Gastrocnemius medialis (tissue), 4 donors: ENCODE results near the gene ZBTB22.

Experiments used
- POLR2A ChIP-seq, 2 donors: fragments of 450-650 bp; IDR thresholded peaks; one replicate each; pipeline ENCODE4 v1.6.1; 2017; ENCODE audit warnings: antibody characterized with exemption in 2 of 2, mild to moderate bottlenecking in 2 of 2, moderate library complexity in 2 of 2
- TF ChIP-seq, protein P1 (sequence below), 5 experiments: fragments of 450-650 bp in 3 of 5; fragments of 200-600 bp in 2 of 5; sonication (generic) in 2 of 5; IDR thresholded peaks in 4 of 5; conservative IDR thresholded peaks in 1 of 5; 1 replicate in 4 of 5; 2 replicates in 1 of 5; pipeline ENCODE4 v1.5.1; 2016 to 2019; ENCODE audit warnings: antibody characterized with exemption in 5 of 5, mild to moderate bottlenecking in 3 of 5, moderate library complexity in 3 of 5

DNA sequence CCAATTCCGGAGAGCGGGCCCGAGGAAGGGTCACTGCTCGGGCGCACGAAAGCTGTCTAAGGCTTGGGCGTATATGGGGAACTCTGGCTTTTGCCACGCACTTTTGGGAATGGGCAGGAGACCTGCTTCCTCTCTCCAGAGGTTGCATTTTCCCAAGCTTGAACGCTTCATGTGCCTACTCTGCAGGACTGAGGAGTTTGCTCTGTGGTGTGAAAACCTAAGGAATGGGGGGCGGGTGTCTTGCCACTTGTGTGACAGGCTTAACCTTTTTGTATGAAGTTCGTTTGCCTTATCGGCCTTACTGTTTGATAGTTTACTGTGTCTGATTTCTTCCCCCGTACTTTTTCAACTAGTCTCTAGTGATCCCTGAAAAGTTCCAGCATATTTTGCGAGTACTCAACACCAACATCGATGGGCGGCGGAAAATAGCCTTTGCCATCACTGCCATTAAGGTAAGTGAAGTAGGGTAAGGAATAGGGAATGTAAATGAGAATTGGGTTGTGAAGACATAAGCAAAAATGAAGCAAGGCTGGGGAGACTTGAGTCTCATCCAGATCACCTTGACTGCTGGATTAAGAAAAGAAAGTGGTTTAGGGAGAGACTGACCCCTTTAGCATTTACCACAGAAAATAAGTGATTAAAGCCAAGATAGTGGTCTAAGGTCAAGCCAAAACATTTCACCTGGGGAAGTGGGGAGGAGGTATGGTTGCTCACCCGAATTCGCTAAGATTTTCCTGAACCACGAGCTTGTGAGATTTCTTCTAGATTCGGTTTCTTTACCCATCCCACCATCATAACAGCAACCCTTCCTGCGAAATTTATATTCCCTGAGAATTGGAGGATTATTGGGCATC lies 45.0 kb downstream of the ZBTB22 start:
- TF ChIP-seq POLR2A (IDR thresholded peaks at IDR 0.05): no peak
- TF ChIP-seq, protein P1, sequence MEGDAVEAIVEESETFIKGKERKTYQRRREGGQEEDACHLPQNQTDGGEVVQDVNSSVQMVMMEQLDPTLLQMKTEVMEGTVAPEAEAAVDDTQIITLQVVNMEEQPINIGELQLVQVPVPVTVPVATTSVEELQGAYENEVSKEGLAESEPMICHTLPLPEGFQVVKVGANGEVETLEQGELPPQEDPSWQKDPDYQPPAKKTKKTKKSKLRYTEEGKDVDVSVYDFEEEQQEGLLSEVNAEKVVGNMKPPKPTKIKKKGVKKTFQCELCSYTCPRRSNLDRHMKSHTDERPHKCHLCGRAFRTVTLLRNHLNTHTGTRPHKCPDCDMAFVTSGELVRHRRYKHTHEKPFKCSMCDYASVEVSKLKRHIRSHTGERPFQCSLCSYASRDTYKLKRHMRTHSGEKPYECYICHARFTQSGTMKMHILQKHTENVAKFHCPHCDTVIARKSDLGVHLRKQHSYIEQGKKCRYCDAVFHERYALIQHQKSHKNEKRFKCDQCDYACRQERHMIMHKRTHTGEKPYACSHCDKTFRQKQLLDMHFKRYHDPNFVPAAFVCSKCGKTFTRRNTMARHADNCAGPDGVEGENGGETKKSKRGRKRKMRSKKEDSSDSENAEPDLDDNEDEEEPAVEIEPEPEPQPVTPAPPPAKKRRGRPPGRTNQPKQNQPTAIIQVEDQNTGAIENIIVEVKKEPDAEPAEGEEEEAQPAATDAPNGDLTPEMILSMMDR (IDR thresholded peaks at IDR 0.05 in 4 of 5, conservative IDR thresholded peaks at IDR 0.05 in 1 of 5): no peak
